Measurements from ENCODE around the gene DDX28. TPM values are rescaled to one million over a fixed set of nuclear protein-coding genes. Genes with fewer than 3 reads are reported as not detected.

The DDX28 gene
- total and polyA plus RNA-seq, 2 experiments from 2014 or later = 12.2 to 23.8 TPM

- TF ChIP-seq NANOG (IDR thresholded peaks at IDR 0.05; ENCODE audit: borderline replicate concordance) = no peak
- no peak for TF ChIP-seq EZH2phosphoT487 (IDR thresholded peaks at IDR 0.05; ENCODE audit: unreplicated experiment)
- TF ChIP-seq STAT1 (IDR thresholded peaks at IDR 0.05; ENCODE audit: unreplicated experiment) = no peak
- no peaks in the 10 kb centered on the region for H3K4me1 ChIP-seq (ENCODE audit: insufficient read depth)
- no peak overlapping the region for H3K4me3 Mint-ChIP-seq
- H3K4me2 ChIP-seq = peak overlapping the region; percentile 66; the same call in 1 of the 2 replicates
- no peak overlapping the region for H3K27ac ChIP-seq (ENCODE audit: low read depth)
- peaks cover 4% of the 10 kb centered on the region; the same call in 1 of the 3 replicates for H3K9me3 Mint-ChIP-seq
- peak overlapping the region; percentile 96 for H2AFZ ChIP-seq
- H4K20me1 ChIP-seq (replicated peaks; ENCODE audit: insufficient read depth) = no peaks in the 10 kb centered on the region
- H3K79me2 ChIP-seq (replicated peaks; ENCODE audit: insufficient read depth) = no peaks in the 10 kb centered on the region
- peaks cover 20% of the 10 kb centered on the region for H3K27me3 Mint-ChIP-seq (ENCODE audit: insufficient read depth, low read depth, poor library complexity)
- H3K36me3 ChIP-seq (ENCODE audit: insufficient read depth) = no peaks in the 10 kb centered on the region
- no peaks in the 10 kb centered on the region for H3K36me3 Mint-ChIP-seq (ENCODE audit: low read depth)
- H3K27ac Mint-ChIP-seq = no peak overlapping the region
- no peak overlapping the region for H3K4me3 ChIP-seq
- DNase-seq (ENCODE audit: low spot score) (peak; percentile 24), ATAC-seq (peak; percentile 24; the same call in 2 of the 3 replicates)
- no peaks in the 10 kb centered on the region for H3K4me1 Mint-ChIP-seq
- peaks cover 3% of the 10 kb centered on the region; the same call in 1 of the 2 replicates for H3K27me3 ChIP-seq (ENCODE audit: insufficient read depth)
- no peaks in the 10 kb centered on the region for H3F3A ChIP-seq (replicated peaks; ENCODE audit: low read depth)
- H3K9me2 ChIP-seq (ENCODE audit: insufficient read depth) = peaks cover 3% of the 10 kb centered on the region; the same call in 1 of the 2 replicates
Observed at GRCh38 chr16:67992661-67993206, 30.3 kb downstream of the DDX28 start.

DNA sequence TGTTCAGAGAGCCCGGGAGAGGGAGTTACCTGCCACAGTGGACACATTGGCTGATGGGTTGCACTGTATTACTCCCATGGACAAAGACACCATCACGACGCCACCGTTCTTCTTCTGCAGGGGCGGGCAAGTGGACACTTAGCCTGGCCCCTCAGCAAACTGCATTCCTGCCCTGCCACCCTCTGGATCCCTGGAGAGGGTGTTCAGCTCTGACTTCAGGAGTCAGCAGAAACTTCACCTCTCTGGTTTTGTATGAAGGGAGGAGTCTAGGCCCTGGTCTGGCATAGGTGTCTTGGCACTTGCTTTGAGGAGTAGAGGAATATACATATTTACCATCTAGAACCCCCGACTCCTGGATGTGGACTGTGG is 33.0 kb downstream of the DDX28 start:
- no peak for DNase-seq (ENCODE audit: low spot score)
- no peak overlapping the region for H3K27ac Mint-ChIP-seq
- H3F3A ChIP-seq (replicated peaks; ENCODE audit: low read depth) = no peaks in the 10 kb centered on the region
- TF ChIP-seq NANOG (IDR thresholded peaks at IDR 0.05; ENCODE audit: borderline replicate concordance) = no peak
- TF ChIP-seq CREB1 (CRISPR knock-in tag; IDR thresholded peaks at IDR 0.05; ENCODE audit: low read depth) = no peak
- TF ChIP-seq REST (IDR thresholded peaks at IDR 0.05; ENCODE audit: unreplicated experiment) = no peak
- no peak for TF ChIP-seq JUNB (IDR thresholded peaks at IDR 0.05; ENCODE audit: unreplicated experiment)
- TF ChIP-seq STAT1 (IDR thresholded peaks at IDR 0.05; ENCODE audit: unreplicated experiment) = no peak
- no peak for TF ChIP-seq ZNF462 (CRISPR knock-in tag; IDR thresholded peaks at IDR 0.05)
- TF ChIP-seq, protein P1, sequence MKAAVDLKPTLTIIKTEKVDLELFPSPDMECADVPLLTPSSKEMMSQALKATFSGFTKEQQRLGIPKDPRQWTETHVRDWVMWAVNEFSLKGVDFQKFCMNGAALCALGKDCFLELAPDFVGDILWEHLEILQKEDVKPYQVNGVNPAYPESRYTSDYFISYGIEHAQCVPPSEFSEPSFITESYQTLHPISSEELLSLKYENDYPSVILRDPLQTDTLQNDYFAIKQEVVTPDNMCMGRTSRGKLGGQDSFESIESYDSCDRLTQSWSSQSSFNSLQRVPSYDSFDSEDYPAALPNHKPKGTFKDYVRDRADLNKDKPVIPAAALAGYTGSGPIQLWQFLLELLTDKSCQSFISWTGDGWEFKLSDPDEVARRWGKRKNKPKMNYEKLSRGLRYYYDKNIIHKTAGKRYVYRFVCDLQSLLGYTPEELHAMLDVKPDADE (IDR thresholded peaks at IDR 0.05) = no peak
- no peak for TF ChIP-seq EZH2phosphoT487 (IDR thresholded peaks at IDR 0.05; ENCODE audit: unreplicated experiment)

More for the DNA sequence above, 33.0 kb downstream of the DDX28 start:
- H3K4me3 ChIP-seq = no peak overlapping the region
- no peaks in the 10 kb centered on the region for H3K79me2 ChIP-seq (replicated peaks; ENCODE audit: insufficient read depth)
- no peak overlapping the region for H3K4me2 ChIP-seq
- H3K27me3 Mint-ChIP-seq (ENCODE audit: insufficient read depth, low read depth, poor library complexity) = peaks cover 18% of the 10 kb centered on the region
- no peak overlapping the region for H3K4me3 Mint-ChIP-seq
- no peak overlapping the region for H3K27ac ChIP-seq (ENCODE audit: low read depth)
- no peaks in the 10 kb centered on the region for H4K20me1 ChIP-seq (replicated peaks; ENCODE audit: insufficient read depth)
- no peak overlapping the region for H2AFZ ChIP-seq
- peaks cover 4% of the 10 kb centered on the region; the same call in 1 of the 3 replicates for H3K9me3 Mint-ChIP-seq
- H3K9me2 ChIP-seq (ENCODE audit: insufficient read depth) = peaks cover 3% of the 10 kb centered on the region; the same call in 1 of the 2 replicates
- ATAC-seq = no peak
- H3K27me3 ChIP-seq (ENCODE audit: insufficient read depth) = peaks cover 3% of the 10 kb centered on the region; the same call in 1 of the 2 replicates
- no peaks in the 10 kb centered on the region for H3K4me1 Mint-ChIP-seq
- no peaks in the 10 kb centered on the region for H3K36me3 Mint-ChIP-seq (ENCODE audit: low read depth)
- H3K36me3 ChIP-seq (ENCODE audit: insufficient read depth) = no peaks in the 10 kb centered on the region
- no peaks in the 10 kb centered on the region for H3K4me1 ChIP-seq (ENCODE audit: insufficient read depth)

Data from GM23338 (cell line).